Measurements from ENCODE around the gene PHF21B.

PHF21B gene

GRCh38 chr22:44941207-44941606 is 68.6 kb downstream of the PHF21B start:
- Histone ChIP-seq H3K36me3 (replicated peaks) (no peaks in the 10 kb centered on the region), H3K27me3 (ENCODE audit: low read depth) (no peaks in the 10 kb centered on the region), H3K4me1 (peaks cover 5% of the 10 kb centered on the region), H3K9me3 (no peaks in the 10 kb centered on the region), H3K4me3 (no peak overlapping the region)
- no peak for DNase-seq (ENCODE audit: low spot score in 2 of 2)
- in situ Hi-C loops (cut with MboI; ENCODE audit: low sequenced_read_pairs), result no loop called here

- in situ Hi-C loops (cut with MboI; ENCODE audit: low sequenced_read_pairs), result no loop called here
- Histone ChIP-seq H3K36me3 (replicated peaks) (no peaks in the 10 kb centered on the region), H3K27me3 (ENCODE audit: low read depth) (no peaks in the 10 kb centered on the region), H3K4me3 (no peak overlapping the region), H3K4me1 (peaks cover 5% of the 10 kb centered on the region), H3K9me3 (no peaks in the 10 kb centered on the region)
- DNase-seq (ENCODE audit: low spot score in 2 of 2), result peak; percentile 14 to 56
Measured at GRCh38 chr22:44940130-44940529, 69.7 kb downstream of the PHF21B start.

- Histone ChIP-seq H3K4me3 (no peak overlapping the region), H3K9me3 (no peaks in the 10 kb centered on the region), H3K27me3 (ENCODE audit: low read depth) (no peaks in the 10 kb centered on the region), H3K36me3 (replicated peaks) (no peaks in the 10 kb centered on the region), H3K4me1 (peaks cover 5% of the 10 kb centered on the region)
- in situ Hi-C loops (cut with MboI; ENCODE audit: low sequenced_read_pairs), result no loop called here
- no peak for DNase-seq (ENCODE audit: low spot score in 2 of 2)
Measured at GRCh38 chr22:44939451-44939850, 70.4 kb downstream of the PHF21B start.

GRCh38 chr22:44938886-44939285 is 70.9 kb downstream of the PHF21B start:
- Histone ChIP-seq H3K9me3 (no peaks in the 10 kb centered on the region), H3K36me3 (replicated peaks) (no peaks in the 10 kb centered on the region), H3K4me3 (no peak overlapping the region), H3K27me3 (ENCODE audit: low read depth) (no peaks in the 10 kb centered on the region), H3K4me1 (peaks cover 5% of the 10 kb centered on the region)
- in situ Hi-C loops (cut with MboI; ENCODE audit: low sequenced_read_pairs), result no loop called here
- DNase-seq (ENCODE audit: low spot score in 2 of 2), result no peak

- in situ Hi-C loops (cut with MboI; ENCODE audit: low sequenced_read_pairs), result no loop called here
- H3K36me3 ChIP-seq (replicated peaks), result no peaks in the 10 kb centered on the region
- H3K9me3 ChIP-seq, result no peaks in the 10 kb centered on the region
- peaks cover 5% of the 10 kb centered on the region for H3K4me1 ChIP-seq
- no peak overlapping the region for H3K4me3 ChIP-seq
- H3K27me3 ChIP-seq (ENCODE audit: low read depth), result no peaks in the 10 kb centered on the region
- DNase-seq (ENCODE audit: low spot score in 2 of 2), result no peak
Measured at GRCh38 chr22:44937216-44937615, 72.6 kb downstream of the PHF21B start.

- Histone ChIP-seq H3K9me3 (no peaks in the 10 kb centered on the region), H3K36me3 (replicated peaks) (no peaks in the 10 kb centered on the region)
- in situ Hi-C loops (cut with MboI; ENCODE audit: low sequenced_read_pairs), result no loop called here
Measured at GRCh38 chr22:44936201-44936600, 73.6 kb downstream of the PHF21B start.

GRCh38 chr22:44935724-44936123 is 74.1 kb downstream of the PHF21B start:
- peaks cover 5% of the 10 kb centered on the region for H3K4me1 ChIP-seq
- no peaks in the 10 kb centered on the region for H3K27me3 ChIP-seq (ENCODE audit: low read depth)
- no peak for DNase-seq (ENCODE audit: low spot score in 2 of 2)
- H3K9me3 ChIP-seq, result no peaks in the 10 kb centered on the region
- in situ Hi-C loops (cut with MboI; ENCODE audit: low sequenced_read_pairs), result no loop called here
- H3K36me3 ChIP-seq (replicated peaks), result no peaks in the 10 kb centered on the region
- H3K4me3 ChIP-seq, result no peak overlapping the region

More at GRCh38 chr22:44936201-44936600, 73.6 kb downstream of the PHF21B start:
- Histone ChIP-seq H3K27me3 (ENCODE audit: low read depth) (no peaks in the 10 kb centered on the region), H3K4me1 (peaks cover 5% of the 10 kb centered on the region), H3K4me3 (no peak overlapping the region)
- DNase-seq (ENCODE audit: low spot score in 2 of 2), result no peak

GRCh38 chr22:44934454-44934735 is 75.4 kb downstream of the PHF21B start:
- Histone ChIP-seq H3K36me3 (replicated peaks) (no peaks in the 10 kb centered on the region), H3K27me3 (ENCODE audit: low read depth) (no peaks in the 10 kb centered on the region)

GRCh38 chr22:44933666-44934453 is 75.9 kb downstream of the PHF21B start:
- H3K9me3 ChIP-seq, result no peaks in the 10 kb centered on the region
- in situ Hi-C loops (cut with MboI; ENCODE audit: low sequenced_read_pairs), result no loop called here
- H3K27me3 ChIP-seq (ENCODE audit: low read depth), result no peaks in the 10 kb centered on the region
- H3K4me1 ChIP-seq, result no peaks in the 10 kb centered on the region
- H3K4me3 ChIP-seq, result no peak overlapping the region
- H3K36me3 ChIP-seq (replicated peaks), result no peaks in the 10 kb centered on the region
- no peak for DNase-seq (ENCODE audit: low spot score in 2 of 2)

More at GRCh38 chr22:44934454-44934735, 75.4 kb downstream of the PHF21B start:
- Histone ChIP-seq H3K9me3 (no peaks in the 10 kb centered on the region), H3K4me3 (no peak overlapping the region), H3K4me1 (no peaks in the 10 kb centered on the region)
- in situ Hi-C loops (cut with MboI; ENCODE audit: low sequenced_read_pairs), result no loop called here
- DNase-seq (ENCODE audit: low spot score in 2 of 2), result no peak

GRCh38 chr22:44932493-44932892 is 77.3 kb downstream of the PHF21B start:
- Histone ChIP-seq H3K9me3 (no peaks in the 10 kb centered on the region), H3K4me3 (no peak overlapping the region), H3K27me3 (ENCODE audit: low read depth) (no peaks in the 10 kb centered on the region), H3K4me1 (no peaks in the 10 kb centered on the region), H3K36me3 (replicated peaks) (no peaks in the 10 kb centered on the region)
- in situ Hi-C loops (cut with MboI; ENCODE audit: low sequenced_read_pairs), result no loop called here
- DNase-seq (ENCODE audit: low spot score in 2 of 2), result no peak

GRCh38 chr22:44931766-44932165 is 78.0 kb downstream of the PHF21B start:
- H3K4me1 ChIP-seq, result no peaks in the 10 kb centered on the region
- DNase-seq (ENCODE audit: low spot score in 2 of 2), result no peak
- no peaks in the 10 kb centered on the region for H3K9me3 ChIP-seq
- H3K4me3 ChIP-seq, result no peak overlapping the region
- no peaks in the 10 kb centered on the region for H3K36me3 ChIP-seq (replicated peaks)
- in situ Hi-C loops (cut with MboI; ENCODE audit: low sequenced_read_pairs), result no loop called here
- H3K27me3 ChIP-seq (ENCODE audit: low read depth), result no peaks in the 10 kb centered on the region

- DNase-seq (ENCODE audit: low spot score in 2 of 2), result no peak
- no peaks in the 10 kb centered on the region for H3K9me3 ChIP-seq
- no peaks in the 10 kb centered on the region for H3K4me1 ChIP-seq
- no peaks in the 10 kb centered on the region for H3K36me3 ChIP-seq (replicated peaks)
- no peaks in the 10 kb centered on the region for H3K27me3 ChIP-seq (ENCODE audit: low read depth)
- in situ Hi-C loops (cut with MboI; ENCODE audit: low sequenced_read_pairs), result no loop called here
- H3K4me3 ChIP-seq, result no peak overlapping the region
Measured at GRCh38 chr22:44931077-44931540, 78.7 kb downstream of the PHF21B start.

GRCh38 chr22:44930711-44931035 is 79.1 kb downstream of the PHF21B start:
- Histone ChIP-seq H3K9me3 (no peaks in the 10 kb centered on the region), H3K36me3 (replicated peaks) (no peaks in the 10 kb centered on the region), H3K27me3 (ENCODE audit: low read depth) (no peaks in the 10 kb centered on the region), H3K4me3 (no peak overlapping the region), H3K4me1 (no peaks in the 10 kb centered on the region)
- no peak for DNase-seq (ENCODE audit: low spot score in 2 of 2)
- in situ Hi-C loops (cut with MboI; ENCODE audit: low sequenced_read_pairs), result no loop called here

GRCh38 chr22:44930016-44930710 is 79.6 kb downstream of the PHF21B start:
- in situ Hi-C loops (cut with MboI; ENCODE audit: low sequenced_read_pairs), result no loop called here
- no peaks in the 10 kb centered on the region for H3K27me3 ChIP-seq (ENCODE audit: low read depth)

More at GRCh38 chr22:44930016-44930710, 79.6 kb downstream of the PHF21B start:
- H3K4me1 ChIP-seq, result no peaks in the 10 kb centered on the region
- no peak overlapping the region for H3K4me3 ChIP-seq
- H3K9me3 ChIP-seq, result no peaks in the 10 kb centered on the region
- DNase-seq (ENCODE audit: low spot score in 2 of 2), result no peak
- H3K36me3 ChIP-seq (replicated peaks), result no peaks in the 10 kb centered on the region
